Kidney capillary endothelial cell (primary cell): Measurements from ENCODE around the gene CCM2.
A peak's percentile ranks its signal among the peaks of the same experiment; 100 is the strongest.
"Not testable (repeated sequence)": the region's sequence is repeated elsewhere in the genome, so short reads cannot be mapped to it uniquely, and the experiment has no call there.

Experiments used
- DNase-seq: peaks from one replicate; pipeline ENCODE4 v3.0.0-alpha.2; 2018; ENCODE audit warnings: low spot score

The CCM2 gene

DNA sequence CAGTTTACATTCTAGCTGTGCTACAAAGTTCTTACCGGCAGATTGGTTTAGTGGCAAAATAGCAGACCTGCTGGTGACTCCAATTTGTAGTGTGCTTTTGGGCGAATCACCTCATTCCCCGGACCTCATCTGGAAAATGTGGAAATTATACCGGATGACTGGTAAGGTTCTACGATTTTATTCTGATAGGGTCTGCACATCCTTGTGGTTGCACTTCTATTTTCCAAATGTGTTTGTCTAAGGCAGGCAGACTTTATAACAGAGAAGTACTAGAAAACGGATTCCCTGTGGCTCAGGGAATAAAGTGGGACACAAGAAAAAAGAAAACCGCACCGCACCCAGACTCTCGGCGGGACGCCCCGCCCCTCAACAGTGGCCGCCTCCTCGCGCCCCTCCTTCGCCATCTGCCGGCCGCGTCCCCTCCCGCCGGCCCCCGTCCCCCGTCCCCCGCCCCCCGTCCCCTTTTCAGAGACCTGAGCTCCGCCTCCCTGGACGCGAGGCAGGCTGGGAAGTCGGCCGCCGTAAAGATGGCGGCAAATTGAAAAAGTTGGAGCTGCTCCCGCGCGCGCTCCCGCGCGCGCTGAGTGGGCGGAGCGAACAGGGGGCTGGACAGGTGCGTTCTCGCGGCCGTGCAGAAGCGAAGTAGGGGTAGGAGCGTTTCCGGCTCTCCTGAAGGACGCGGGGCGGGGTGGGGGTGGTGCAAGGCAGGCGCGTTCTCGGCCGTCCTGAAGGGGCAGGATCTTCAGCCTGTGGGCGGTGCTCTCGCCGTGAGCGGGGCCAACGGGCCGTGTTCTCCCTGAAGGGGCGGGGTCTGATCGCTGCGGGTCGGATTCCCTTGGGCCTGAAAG is 532 bp upstream of the CCM2 start:
- peak; percentile 99 for DNase-seq

DNA sequence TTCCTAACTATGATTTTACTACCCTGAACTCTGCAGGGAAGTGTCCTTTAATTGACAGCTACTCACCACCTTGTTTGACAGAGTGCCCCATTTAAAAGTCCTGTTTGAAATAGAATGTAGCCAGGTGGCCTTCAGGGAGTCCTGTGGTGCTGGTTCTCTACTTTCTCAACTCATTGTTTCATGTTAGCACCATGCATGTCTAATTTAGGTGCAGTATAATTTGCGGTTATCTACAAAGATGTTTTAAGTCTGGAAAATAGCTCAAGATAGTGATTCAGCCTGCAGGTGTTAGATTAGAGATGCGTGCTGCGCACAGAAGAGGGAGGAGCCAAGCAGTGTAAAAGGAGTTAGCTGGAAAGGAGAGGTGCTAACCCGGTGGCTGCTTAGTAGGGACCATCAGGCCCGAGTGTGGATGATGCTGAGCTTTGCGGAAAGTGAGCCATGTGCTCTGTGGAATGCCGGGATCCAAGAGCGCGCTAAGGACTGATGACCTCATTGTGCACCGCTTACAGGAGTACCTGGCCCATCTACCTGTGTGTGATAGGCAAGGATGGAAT is 1.2 kb downstream of the CCM2 start:
- no peak for DNase-seq

DNA sequence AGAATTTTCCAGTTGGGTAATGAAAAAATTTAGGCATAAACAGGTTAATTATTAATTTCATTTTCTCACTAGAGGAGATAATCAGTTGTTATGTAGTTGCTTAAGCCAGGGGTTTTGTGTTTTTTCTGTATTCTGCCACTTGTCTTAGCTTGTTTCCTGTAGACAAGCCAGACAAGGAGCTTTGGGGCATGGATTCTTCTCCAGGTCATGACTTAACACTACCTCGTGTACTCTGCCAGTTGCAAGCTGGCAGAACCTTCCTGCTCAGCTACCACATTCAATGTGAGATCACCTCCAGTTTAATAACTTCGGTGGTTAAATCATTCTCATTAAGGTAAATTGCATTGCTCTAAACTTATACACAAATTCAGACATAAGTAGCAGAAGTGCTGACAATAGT is 1.8 kb downstream of the CCM2 start:
- no peak for DNase-seq

DNA sequence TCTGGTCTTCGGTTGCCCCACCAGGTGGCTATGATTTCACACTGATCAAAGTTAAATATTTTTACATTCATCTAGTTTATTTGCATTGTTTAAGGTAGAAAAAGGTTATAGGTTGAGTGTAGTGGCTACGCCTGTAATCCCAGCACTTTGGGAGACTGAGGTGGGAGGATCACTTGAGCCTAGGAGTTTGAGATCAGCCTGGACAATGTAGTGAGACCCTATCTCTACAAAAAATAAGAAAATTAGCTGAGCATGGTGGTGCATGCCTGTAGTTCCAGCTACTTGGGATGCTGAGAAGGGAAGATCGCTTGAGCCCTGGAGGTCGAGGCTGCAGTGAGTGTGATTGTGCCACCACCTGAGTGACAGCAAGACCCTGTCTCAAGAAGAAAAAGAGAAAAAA is 3.8 kb downstream of the CCM2 start:
- DNase-seq = no peak

DNA sequence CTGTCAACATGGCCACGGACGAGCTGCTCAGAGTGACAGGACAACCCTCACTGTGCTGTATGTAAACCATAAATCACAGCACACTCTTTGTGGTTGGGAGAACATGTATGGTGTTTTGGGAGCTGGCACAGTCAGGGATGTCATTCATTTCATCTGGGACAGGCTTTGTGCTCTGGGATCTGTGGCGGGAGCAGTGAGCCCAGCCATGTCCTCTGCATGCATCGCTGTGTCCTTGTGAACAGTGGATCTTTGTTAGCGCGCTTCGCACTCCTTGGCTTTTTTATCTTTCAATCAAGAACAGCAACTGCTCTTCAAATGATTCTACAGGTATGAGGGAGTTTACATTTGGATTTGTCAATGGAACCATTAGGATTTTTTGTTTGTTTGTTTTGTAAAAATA is 7.1 kb downstream of the CCM2 start:
- DNase-seq = no peak

DNA sequence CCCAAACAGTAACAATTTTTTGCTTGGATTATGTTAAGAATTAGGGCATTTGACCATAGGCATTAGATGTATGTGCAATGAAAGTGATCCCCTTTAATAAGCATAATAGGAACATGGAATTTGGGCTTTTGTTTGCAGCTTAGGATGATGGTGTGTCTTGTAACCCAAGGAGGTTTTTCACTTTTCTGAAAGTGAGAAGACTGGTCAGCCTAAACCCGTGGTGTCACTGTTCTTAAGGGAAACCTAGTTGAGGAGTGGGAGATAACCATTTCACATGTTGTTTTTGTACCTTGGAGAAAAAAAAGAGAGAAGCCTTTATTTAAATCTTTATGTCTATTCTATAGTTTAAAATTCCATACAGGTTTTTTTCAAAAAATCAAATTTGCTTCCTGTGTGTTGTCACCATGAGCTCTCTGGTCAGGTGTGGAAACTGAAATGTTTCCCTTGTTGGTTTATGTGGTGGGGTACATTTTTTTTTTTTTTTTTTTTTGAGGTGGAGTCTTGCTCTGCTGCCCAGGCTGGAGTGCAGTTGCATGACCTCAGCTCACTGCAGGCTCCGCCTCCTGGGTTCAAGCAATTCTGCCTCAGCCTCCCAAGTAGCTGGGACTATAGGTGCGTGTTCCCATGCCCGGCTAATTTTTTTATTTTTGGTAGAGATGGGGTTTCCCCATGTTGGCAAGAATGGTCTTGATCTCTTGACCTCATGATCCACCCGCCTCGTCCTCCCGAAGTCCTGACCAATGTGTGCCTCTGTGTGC is 7.7 kb downstream of the CCM2 start:
- DNase-seq = no peak

DNA sequence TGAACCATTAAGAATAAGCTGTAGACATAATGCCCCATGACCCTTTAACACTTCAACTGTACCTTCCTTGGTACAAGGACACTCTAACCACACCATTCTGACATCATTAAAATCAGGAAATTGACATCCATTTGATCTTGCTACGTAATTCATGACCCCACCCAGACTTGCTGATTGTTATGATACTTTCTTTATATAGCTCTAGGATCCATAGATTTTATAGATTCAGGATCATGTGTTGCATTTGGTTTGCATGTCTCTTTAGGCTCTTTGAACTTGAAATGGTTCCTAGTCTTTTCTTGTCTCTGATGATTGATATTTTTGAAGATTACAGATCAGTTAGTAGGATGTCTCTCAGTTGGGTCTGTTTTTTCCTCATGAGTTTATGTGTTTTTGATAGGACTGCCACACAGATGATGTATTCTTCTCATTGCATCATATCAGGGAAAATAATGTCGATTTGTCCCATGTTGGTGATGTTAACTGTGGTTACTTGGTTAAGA is 13.5 kb downstream of the CCM2 start:
- DNase-seq = no peak

DNA sequence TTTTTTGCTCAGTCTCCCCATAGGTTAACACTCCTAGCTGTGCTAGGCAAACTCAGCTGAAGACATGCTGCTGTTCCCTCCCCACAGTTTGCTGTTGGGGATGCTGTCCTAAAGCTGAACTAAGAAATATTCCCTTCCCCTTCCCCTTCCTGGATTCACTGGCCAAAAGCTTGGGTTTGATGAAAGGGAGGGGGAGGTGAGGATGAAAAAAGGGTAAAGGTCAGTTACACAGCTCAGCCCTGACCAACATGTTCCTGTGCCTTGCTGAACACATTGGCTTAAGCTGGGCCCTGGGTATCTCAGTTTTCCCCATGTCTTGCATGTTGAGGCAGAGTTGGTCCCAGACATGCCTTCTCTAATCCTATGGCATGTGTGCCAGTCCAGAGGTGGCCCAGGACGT is 15.3 kb downstream of the CCM2 start:
- no peak for DNase-seq

DNA sequence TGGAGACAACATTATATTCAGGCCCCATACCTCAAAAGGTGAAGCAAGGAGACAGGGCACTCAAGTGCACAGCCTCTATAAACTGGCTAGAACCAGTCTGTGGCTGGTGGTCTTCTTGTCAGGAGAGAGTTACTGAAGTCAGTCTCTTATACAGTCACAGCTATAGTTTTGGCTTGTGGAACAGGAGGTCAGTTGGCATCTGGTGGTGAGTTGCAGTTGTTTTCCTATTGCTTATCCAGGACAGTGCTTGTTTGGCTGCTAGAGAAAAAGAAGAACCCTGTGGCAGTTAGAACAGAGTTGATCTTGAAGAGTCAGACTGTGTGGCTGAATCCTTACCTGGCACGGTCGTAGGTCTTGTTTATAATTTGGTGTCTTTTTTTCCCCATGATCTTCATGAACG is 17.3 kb downstream of the CCM2 start:
- no peak for DNase-seq

DNA sequence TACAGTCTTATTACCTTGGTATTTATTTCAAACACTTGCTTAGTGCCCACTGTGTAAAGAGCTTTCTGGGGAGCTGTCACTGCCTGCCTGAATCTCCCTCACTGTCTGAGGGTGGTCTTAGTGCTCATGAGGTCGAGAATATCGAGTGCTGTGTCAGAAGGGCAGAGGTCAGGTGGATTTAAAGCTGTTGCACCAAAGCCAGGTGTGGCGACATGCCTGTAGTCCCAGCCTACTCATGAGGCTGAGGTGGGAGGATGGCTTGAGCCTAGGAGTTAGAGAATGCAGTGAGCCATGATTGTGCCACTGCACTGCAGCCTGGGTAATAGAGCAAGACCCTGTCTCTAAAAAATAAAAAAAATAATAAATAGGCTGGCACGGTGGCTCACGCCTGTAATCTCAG is 20.9 kb downstream of the CCM2 start:
- no peak for DNase-seq

DNA sequence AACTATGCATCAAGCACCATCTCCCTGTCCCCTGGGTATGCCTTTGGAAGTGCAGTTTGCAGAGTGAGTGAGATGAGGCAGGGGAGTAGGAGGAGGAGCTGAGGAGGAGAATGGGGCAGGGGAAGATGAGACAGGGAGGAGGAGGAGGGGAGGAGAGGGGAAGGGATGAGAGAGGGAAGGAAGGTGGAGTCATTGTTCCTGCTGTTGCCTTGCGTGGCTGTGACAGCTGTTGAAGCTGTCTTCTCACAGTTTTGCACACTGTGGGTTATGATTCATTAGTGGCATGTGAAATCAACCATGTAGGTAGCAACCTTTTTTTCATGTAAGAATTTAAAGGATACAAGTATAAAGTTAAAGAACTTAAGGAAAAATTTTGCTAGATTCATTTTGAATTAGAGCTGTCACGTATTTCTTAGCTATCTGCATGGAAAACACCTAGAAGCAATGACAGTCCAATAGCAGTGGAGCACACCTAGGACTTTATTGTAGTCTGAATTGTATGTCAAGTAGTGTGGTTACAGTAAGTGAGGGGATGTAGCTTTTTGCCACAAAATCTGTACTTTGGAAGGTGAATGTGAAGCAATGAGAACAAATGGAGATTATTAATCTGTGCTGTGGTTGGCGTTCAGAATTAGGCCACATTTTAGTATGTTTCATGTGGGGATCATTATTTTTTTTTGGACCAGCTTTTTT is 21.7 kb downstream of the CCM2 start:
- DNase-seq = no peak

DNA sequence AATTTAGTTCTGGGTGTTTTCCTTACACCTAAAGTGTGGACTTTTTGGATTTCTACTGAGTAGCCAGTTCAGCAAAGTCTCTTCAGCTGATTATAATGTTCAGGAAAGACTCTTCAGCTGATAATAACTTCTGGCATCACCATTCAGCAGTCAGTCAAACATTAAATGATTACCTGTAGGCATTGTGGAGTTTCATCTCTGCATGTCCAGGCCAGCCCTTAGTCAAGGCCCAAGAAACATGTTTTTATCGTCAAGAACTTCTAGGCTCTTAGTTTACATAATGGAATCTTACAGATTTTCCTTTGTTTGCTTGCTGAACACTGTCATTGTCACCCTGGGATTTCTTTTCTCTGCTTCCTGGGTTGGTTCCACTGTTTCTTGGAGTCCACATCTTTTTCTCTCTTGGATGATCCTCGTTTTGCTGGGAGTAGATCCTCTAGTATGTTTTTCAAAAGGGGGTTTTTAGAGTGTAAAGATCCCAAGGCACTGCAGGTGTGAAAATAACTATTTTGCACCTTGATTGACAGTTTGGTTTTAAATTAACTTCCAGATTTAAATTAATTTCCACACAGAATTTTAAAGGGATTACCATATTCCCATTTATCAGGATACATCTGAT is 24.2 kb downstream of the CCM2 start:
- no peak for DNase-seq

DNA sequence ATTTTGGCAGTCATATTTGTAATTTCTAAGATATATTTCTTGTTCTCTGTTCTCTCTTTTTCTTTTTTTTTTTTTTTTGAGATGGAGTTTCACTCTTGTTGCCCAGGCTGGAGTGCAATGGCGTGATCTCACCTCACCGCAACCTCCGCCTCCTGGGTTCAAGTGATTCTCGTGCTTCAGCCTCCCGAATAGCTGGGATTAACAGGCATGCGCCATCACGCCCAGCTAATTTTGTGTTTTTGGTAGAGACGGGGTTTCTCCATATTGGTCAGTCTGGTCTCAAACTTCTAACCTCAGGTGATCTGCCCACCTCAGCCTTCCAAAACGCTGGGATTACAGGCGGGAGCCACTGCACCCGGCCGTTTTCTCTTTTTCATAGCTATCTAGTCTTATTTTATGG is 25.5 kb downstream of the CCM2 start:
- not testable (repeated sequence) for DNase-seq

DNA sequence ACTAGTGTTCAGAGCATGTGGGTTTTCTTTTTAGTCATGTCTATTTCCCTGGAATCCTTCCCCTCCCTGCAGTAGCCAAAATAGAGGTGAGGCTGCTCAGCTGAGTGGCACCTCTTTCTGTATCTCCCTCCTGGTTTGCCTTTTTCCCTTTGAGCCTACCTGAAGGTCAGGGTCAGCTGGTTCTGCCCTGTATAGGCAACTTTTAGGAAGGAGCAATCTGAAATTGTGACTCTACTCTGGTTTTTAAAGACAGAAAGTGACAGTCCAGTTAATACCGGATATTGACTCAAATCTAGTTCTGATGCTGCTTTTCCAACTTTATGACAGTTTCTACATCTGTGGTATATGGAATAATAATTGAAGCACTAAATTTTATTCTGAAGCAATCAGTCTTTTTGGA is 26.0 kb downstream of the CCM2 start:
- DNase-seq = no peak

DNA sequence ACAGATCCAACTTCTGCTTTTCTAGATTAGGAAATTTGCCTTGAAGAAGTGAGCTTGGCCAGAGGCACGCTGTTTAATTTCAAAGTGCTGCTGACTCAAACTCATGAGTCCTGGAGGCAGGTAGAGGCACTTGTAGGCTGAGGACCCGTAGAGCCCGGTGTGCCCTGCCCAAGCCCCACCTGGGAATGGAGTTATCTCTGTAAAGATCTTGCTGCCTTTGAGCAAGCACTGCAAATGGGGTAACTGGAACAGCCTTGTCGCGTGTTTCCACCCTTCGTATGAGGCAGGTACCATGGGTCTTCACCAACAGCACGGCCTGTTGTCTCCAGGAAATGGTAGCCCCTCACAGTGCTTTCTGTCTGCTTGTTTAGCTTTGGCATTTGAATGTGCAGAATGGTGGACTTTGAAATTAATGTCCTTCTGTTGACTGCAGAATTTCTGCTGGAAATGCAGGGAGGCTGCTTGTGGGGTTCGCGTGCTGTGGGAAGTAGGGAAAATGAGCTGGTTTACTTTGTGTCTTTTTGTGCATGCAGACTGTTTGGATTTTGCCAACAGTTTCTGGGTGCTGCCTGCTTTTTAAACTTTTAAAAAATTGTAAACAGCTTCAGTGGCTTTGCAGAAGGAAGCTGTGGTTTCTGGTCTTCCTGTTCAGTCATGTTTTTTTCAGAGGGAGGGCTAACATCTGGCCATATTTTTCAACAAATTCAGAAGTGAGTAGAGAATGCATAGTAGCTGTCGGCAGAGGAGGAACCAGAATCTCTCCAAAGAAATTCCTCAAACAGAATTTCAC is 27.2 kb downstream of the CCM2 start:
- DNase-seq = no peak

DNA sequence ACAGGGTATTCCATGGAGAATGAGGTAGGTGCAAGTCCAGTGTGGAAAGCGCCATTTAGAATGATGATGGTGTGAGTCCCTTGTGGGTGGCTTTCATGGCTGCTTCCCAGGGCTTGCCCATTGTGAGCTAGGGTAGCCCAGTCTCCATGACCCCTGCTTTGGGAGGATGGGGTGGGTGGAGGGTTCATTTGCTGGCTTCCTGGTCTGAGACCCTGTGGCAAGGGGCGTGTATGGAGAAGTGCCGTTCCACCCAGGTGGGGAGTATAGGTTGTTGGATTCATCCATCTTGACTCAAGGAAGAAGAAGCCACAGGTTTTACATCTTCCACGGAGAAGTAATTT is 27.7 kb downstream of the CCM2 start:
- DNase-seq = no peak

DNA sequence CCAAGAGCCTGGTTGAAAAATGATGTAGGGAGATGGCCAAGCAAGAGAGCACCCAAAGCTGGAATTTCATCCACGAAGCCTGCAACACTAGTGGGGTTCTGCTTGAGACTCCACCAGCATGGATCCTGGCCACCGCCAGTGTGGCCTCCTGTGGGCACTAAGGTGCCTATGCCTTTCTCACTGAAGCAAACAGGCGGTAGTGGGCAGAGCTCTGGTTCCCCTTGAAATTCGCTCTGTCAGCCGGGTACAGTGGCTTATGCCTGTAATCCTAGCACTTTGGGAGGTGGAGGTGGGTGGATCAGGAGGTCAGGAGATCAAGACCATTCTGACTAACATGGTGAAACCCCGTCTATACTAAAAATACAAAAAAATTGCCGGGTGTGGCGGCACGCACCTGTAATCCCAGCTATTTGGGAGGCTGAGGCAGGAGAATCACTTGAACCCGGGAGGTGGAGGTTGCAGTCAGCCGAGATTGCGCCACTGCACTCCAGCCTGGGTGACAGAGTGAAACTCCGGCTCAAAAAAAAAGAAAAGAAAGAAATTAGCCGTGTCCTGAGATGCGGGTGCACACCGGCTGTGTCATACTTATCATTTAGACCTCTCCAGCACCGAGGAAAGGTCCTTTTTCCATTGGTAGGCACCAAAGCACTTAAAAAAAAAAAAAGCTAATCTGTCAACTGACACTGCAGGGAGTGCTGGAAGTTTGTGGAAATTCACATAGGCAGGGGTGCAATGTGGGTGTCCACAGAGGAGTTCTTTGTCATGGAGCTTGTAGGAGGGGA is 28.3 kb downstream of the CCM2 start:
- no peak for DNase-seq

DNA sequence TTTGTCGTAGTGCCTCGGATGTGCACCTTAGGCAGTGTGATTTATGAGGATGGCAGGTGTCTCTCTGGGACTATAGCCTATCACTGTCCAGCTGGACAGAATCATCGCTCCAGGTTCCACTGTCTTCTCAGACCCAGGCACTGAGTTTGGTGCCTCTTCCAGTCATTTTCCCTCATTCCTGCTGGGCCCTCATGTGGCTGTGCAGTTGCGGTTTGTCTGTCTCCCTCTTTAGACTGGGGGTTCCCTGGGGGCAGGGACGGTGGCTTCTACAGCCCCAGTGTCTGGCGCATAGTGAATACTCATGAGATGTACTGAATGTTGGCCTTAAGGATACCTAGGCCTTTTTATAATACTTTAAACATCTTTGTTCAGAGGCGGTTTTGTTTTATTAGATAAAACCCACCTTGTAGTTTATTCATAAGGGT is 28.9 kb downstream of the CCM2 start:
- no peak for DNase-seq

DNA sequence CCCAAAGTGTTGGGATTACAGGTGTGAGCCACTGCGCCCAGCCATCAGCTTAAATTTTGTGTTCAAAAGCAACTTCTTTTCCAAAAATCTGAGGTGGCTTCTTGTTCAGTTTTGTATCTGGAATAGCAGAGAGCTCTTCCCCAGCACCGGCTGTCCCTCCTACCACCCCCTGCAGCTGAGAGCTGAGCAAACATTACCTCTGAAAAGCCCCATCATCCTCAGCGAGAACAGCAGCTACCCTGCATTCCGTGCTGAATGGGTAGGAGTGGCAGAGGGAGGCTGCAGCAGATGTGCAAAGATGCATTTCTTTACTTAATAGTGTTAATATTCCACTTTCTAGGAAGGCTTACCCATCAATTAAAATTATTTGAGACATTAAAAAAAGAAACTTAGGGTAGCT is 31.8 kb downstream of the CCM2 start:
- no peak for DNase-seq

DNA sequence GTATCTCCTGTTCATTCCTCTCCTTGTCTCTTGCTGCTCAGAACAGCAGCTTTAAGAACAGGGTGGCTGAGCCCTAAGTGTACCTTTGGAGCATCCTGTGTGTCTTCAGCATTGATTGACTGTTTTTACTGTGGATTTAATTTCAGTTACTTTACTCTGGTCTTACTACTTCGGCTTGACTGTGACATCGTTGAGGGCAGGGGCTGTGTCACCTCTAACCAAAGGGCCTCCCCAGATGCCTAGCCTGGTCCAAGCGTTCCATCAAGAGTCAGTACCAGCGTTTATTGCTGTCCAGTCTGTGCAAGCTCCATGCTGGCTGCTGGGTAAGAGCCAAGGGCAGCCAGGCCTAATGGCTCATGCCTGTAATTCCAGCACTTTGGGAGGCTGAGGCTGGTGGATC is 32.4 kb downstream of the CCM2 start:
- DNase-seq = no peak
